Lung (tissue), 12 donors: ENCODE measurements around the gene BCAS3. TPM values are rescaled to one million over a fixed set of nuclear protein-coding genes. Genes with fewer than 3 reads are reported as not detected.
A peak's percentile ranks its signal among the peaks of the same experiment; 100 is the strongest.

Experiments used
- ATAC-seq: fragments of 200-7000 bp; cut with Tn5 transposase; one replicate; pipeline ENCODE4 v1.9.1; 2020; ENCODE audit warnings: moderate number of reproducible peaks; ENCODE audit not compliant: insufficient read depth, low FRiP score
- DNase-seq, 3 donors: peaks; one replicate each; pipeline ENCODE4 v3.0.0-alpha.2; 2013 to 2017
- H3K27ac ChIP-seq, 2 donors: one replicate each; pipeline ENCODE4 v1.5.1; 2013; ENCODE audit warnings: mild to moderate bottlenecking in 2 of 2, moderate library complexity in 2 of 2, control low read depth in 1 of 2, inconsistent platforms in 1 of 2, low read depth in 1 of 2, low read length in 1 of 2
- H3K27me3 ChIP-seq, 3 donors: one replicate each; pipeline ENCODE4 v1.5.1; 2013; ENCODE audit warnings: low read length in 2 of 3; ENCODE audit not compliant: control insufficient read depth in 3 of 3, insufficient read depth in 3 of 3
- H3K36me3 ChIP-seq, 4 donors: one replicate each; pipeline ENCODE4 v1.5.1; 2013; ENCODE audit warnings: low read length in 4 of 4, mild to moderate bottlenecking in 1 of 4, moderate library complexity in 1 of 4; ENCODE audit not compliant: control insufficient read depth in 4 of 4, insufficient read depth in 4 of 4
- H3K4me1 ChIP-seq, 5 donors: one replicate each; pipeline ENCODE4 v1.5.1; 2013; ENCODE audit warnings: low read length in 5 of 5, mild to moderate bottlenecking in 2 of 5, moderate library complexity in 1 of 5; ENCODE audit not compliant: control insufficient read depth in 5 of 5, insufficient read depth in 5 of 5
- H3K4me3 ChIP-seq: one replicate; pipeline ENCODE4 v1.5.1; 2013; ENCODE audit warnings: mild to moderate bottlenecking, control low read depth, moderate library complexity
- H3K9ac ChIP-seq, 2 donors: one replicate each; pipeline ENCODE4 v1.5.1; 2013; ENCODE audit warnings: low read length in 2 of 2, control low read depth in 1 of 2; ENCODE audit not compliant: insufficient read depth in 1 of 2
- H3K9me3 ChIP-seq, 4 donors: one replicate each; pipeline ENCODE4 v1.5.1; 2013; ENCODE audit warnings: low read length in 3 of 4, mild to moderate bottlenecking in 1 of 4, moderate library complexity in 1 of 4; ENCODE audit not compliant: control insufficient read depth in 4 of 4, insufficient read depth in 3 of 4
- WGBS, 2 donors: extraction: QIAGEN DNeasy Blood & Tissue Kit; methylation state at CpG; one replicate each; pipeline ENCODE4 v1.1.7; 2013; 5-methylcytosine and 5-hydroxymethylcytosine counted together
- polyA plus RNA-seq, 2 donors: library from polyadenylated mRNA; stranded (reverse); fragments of 200-250 nt; gene quantifications; one replicate each; pipeline ENCODE4 v1.2.1, GENCODE V29; 2013
- total RNA-seq, 2 donors: library from RNA; depleted of rRNA in 1 of 2; stranded (reverse); fragments of >200 nt in 1 of 2; gene quantifications; one replicate each; pipeline ENCODE4 v1.2.1, GENCODE V29; 2014 to 2021
- TF ChIP-seq, protein P1 (sequence below): IDR thresholded peaks from 2 replicates; pipeline ENCODE4 v1.5.1; 2012; ENCODE audit warnings: mild to moderate bottlenecking; ENCODE audit errors: control extremely low read depth, extremely low read depth
- donor health status: control.
- donor health status: control.
- donor health status: Bipolar disorder and iron deficiency.
- donor health status: healthy.
- donor health status: DM: yes; HTN: yes; CAD: no.

The BCAS3 gene
- total and polyA plus RNA-seq, 4 donors, result 4.0 to 101 (median 20.3) TPM

DNA sequence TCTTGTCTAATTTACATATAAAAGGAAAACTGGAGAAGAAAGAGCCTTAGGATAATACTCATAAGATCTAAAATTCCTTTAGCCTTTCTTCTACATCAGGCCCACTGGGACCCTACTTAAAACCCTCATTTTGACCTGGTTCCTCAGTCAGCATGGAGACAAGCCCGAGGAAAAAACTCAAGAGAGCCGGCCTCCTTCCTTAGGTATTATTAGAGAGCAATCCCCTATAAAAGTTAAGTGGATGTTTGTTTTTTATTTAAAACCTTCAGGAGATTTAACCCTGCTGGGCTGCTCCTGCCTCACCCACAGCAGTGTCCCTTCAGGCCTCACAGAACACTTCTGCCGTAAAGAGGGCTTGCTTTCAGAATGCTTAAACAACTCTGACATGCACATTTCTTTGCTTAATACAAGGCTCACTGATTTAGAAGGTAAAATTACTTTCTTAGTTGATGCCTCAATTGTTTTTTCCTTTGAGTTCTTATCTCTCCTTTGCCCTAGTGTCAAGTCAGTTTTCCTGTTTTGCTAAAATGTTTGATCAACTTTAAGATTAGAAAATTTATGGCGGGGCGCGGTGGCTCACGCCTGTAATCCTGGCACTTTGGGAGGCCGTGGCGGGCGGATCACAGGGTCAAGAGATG is 576.4 kb downstream of the BCAS3 start:
- ATAC-seq (no peak), DNase-seq (peak in 1 of 3 donors; percentile 28)
- TF ChIP-seq, protein P1, sequence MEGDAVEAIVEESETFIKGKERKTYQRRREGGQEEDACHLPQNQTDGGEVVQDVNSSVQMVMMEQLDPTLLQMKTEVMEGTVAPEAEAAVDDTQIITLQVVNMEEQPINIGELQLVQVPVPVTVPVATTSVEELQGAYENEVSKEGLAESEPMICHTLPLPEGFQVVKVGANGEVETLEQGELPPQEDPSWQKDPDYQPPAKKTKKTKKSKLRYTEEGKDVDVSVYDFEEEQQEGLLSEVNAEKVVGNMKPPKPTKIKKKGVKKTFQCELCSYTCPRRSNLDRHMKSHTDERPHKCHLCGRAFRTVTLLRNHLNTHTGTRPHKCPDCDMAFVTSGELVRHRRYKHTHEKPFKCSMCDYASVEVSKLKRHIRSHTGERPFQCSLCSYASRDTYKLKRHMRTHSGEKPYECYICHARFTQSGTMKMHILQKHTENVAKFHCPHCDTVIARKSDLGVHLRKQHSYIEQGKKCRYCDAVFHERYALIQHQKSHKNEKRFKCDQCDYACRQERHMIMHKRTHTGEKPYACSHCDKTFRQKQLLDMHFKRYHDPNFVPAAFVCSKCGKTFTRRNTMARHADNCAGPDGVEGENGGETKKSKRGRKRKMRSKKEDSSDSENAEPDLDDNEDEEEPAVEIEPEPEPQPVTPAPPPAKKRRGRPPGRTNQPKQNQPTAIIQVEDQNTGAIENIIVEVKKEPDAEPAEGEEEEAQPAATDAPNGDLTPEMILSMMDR, result no peak
- H3K36me3 ChIP-seq, result no peaks in the 10 kb centered on the region
- peak overlapping the region in 1 of 2 donors; percentile 27 for H3K27ac ChIP-seq
- no peaks in the 10 kb centered on the region for H3K27me3 ChIP-seq
- peaks cover 12 to 69% (median 40%) of the 10 kb centered on the region in 5 donors for H3K4me1 ChIP-seq
- H3K9me3 ChIP-seq, result no peaks in the 10 kb centered on the region
- 71 to 79% methylated on average over 10 of the region's 10 CpGs for WGBS, 2 donors
- no peak overlapping the region for H3K9ac ChIP-seq
- H3K4me3 ChIP-seq, result no peak overlapping the region

DNA sequence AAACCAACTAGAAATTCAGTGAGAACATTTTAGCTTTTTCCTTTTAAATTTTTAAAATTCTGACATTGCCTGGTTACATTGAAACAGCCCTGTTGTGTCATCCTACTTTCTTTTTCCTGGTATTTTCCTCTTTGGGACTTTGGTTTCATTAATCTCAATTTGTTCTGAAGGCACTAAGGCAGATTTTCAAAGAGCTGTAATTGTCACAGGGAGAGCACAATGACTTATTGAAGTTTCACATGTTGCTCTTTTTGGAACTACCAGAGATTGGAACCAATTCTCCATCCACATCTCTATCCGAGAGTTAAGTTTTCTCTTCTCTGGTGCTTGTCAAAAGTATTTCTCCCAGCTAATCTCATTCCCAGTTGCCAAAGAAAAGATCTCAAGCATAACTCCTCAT is 577.3 kb downstream of the BCAS3 start:
- Histone ChIP-seq H3K27ac (no peak overlapping the region), H3K9ac (no peak overlapping the region), H3K4me3 (no peak overlapping the region), H3K9me3 (no peaks in the 10 kb centered on the region), H3K27me3 (no peaks in the 10 kb centered on the region), H3K36me3 (no peaks in the 10 kb centered on the region), H3K4me1 (peaks cover 12 to 70% (median 42%) of the 10 kb centered on the region in 5 donors)
- ATAC-seq (no peak), DNase-seq (peak in 2 of 3 donors; percentile 59 to 63)
- WGBS, 2 donors, result 75 to 86% methylated on average over 1 of the region's 1 CpG
- TF ChIP-seq, protein P1, result no peak

DNA sequence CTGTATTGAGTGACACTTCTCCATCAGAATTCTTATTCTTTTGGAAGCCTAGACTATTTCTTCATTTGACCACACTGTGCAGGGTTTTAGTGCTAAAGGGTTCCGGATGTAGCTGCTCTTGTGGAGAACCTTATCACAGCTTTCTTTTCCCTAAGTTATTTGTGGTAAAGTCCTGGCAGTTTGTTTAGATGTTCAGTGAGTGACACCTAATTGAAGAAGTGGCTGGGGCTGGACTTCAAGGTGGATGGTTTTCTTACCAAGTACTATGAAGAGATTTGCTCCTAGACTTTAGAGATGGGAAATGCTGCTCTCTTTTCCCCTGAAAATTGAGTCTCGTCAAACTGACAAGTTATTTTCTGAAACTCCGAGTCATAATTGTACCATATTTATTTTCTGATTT is 578.0 kb downstream of the BCAS3 start:
- H3K9ac ChIP-seq, result no peak overlapping the region
- H3K36me3 ChIP-seq, result no peaks in the 10 kb centered on the region
- TF ChIP-seq, protein P1, result no peak
- DNase-seq (peak in 2 of 3 donors; percentile 79 to 81), ATAC-seq (no peak)
- peaks cover 11 to 70% (median 34%) of the 10 kb centered on the region in 5 donors for H3K4me1 ChIP-seq
- 77 to 81% methylated on average over 3 of the region's 3 CpGs for WGBS, 2 donors
- H3K27ac ChIP-seq, result peak overlapping the region in 1 of 2 donors; percentile 52
- no peaks in the 10 kb centered on the region for H3K27me3 ChIP-seq
- H3K4me3 ChIP-seq, result no peak overlapping the region
- H3K9me3 ChIP-seq, result no peaks in the 10 kb centered on the region

DNA sequence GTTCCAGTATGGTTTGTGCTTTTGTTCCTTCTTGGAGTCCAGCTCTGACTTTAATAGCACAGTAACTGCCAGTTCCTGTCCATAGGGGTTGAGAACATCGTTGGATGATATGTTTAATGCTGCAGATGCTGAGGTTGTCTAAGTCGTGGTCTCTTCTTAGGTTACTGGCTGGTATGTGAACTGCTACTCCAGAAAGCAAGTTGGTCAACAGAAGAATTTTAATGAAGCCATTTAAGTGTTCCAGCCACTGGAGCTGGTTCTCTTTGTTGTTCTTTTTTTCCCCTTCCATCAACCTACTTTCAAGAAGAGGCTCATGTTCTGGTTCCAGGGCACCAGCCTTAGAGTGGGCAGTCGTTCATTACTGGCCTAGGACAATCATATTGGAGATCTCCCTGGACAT is 581.7 kb downstream of the BCAS3 start:
- TF ChIP-seq, protein P1, result no peak
- ATAC-seq, result no peak

More for the DNA sequence above, 581.7 kb downstream of the BCAS3 start:
- Histone ChIP-seq H3K27me3 (no peaks in the 10 kb centered on the region), H3K27ac (peak overlapping the region; percentile 51 to 83), H3K4me3 (no peak overlapping the region), H3K36me3 (no peaks in the 10 kb centered on the region), H3K9ac (no peak overlapping the region), H3K9me3 (no peaks in the 10 kb centered on the region), H3K4me1 (peaks cover 1 to 53% (median 9%) of the 10 kb centered on the region in 5 donors)
- DNase-seq, result no peak
- 57 to 89% methylated on average over 3 of the region's 3 CpGs for WGBS, 2 donors
